Thyroid gland (tissue), 4 donors: ENCODE results near the gene COX6A1. TPM values are rescaled to one million over a fixed set of nuclear protein-coding genes. Genes with fewer than 3 reads are reported as not detected.
"Not testable (repeated sequence)": the region's sequence is repeated elsewhere in the genome, so short reads cannot be mapped to it uniquely, and the experiment has no call there.

Experiments
- DNase-seq, 2 donors: peaks; one replicate each; pipeline ENCODE4 v3.0.0-alpha.2; 2019
- H3K27ac ChIP-seq, 3 donors: fragments of 200-600 bp; sonication (generic); 1 replicate in 2 of 3; 2 replicates in 1 of 3; pipeline ENCODE4 v1.5.1; 2016 to 2019; ENCODE audit warnings: mild to moderate bottlenecking in 1 of 3, moderate library complexity in 1 of 3
- H3K27me3 ChIP-seq: fragments of 200-600 bp; sonication (generic); one replicate; pipeline ENCODE4 v1.5.1; 2019
- H3K36me3 ChIP-seq, 2 donors: fragments of 200-600 bp; sonication (generic); one replicate each; pipeline ENCODE4 v1.5.1; 2016 to 2019
- H3K4me1 ChIP-seq, 2 donors: fragments of 200-600 bp; sonication (generic); one replicate each; pipeline ENCODE4 v1.5.1; 2017 to 2019
- H3K4me3 ChIP-seq, 3 donors: fragments of 200-600 bp; sonication (generic); replicated peaks in 1 of 3; 1 replicate in 2 of 3; 2 replicates in 1 of 3; pipeline ENCODE4 v1.5.1; 2016; ENCODE audit warnings: mild to moderate bottlenecking in 1 of 3
- H3K9me3 ChIP-seq: fragments of 200-600 bp; sonication (generic); one replicate; pipeline ENCODE4 v1.5.1; 2017
- CTCF ChIP-seq, 6 experiments: fragments of 200-600 bp in 3 of 6; fragments of 450-650 bp in 3 of 6; sonication (generic) in 3 of 6; IDR thresholded peaks; one replicate each; pipeline ENCODE4 v1.5.1; 2016 to 2019; ENCODE audit warnings: antibody characterized with exemption in 6 of 6, mild to moderate bottlenecking in 2 of 6, inconsistent platforms in 1 of 6, moderate library complexity in 1 of 6
- POLR2A ChIP-seq, 2 donors: fragments of 450-650 bp; IDR thresholded peaks; one replicate each; pipeline ENCODE4 v1.6.1; 2017; ENCODE audit warnings: antibody characterized with exemption in 2 of 2, mild to moderate bottlenecking in 2 of 2, moderate library complexity in 1 of 2
- WGBS, 2 donors: methylation state at CpG; one replicate each; pipeline ENCODE4 v1.1.5; 2017; 5-methylcytosine and 5-hydroxymethylcytosine counted together
- intact Hi-C: fragments of 100-400 bp; cut with DNase I; formaldehyde crosslinking; loops from one replicate; pipeline ENCODE4 v1.15.1; 2023
- total RNA-seq, 4 donors: library from RNA; depleted of rRNA; stranded (reverse); fragments of >200 nt; gene quantifications; one replicate each; pipeline ENCODE4 v1.2.3, GENCODE V29; 2016

Gene COX6A1
- total RNA-seq, 4 donors from 2014 or later, result 511 to 1,033 (median 687) TPM

- Histone ChIP-seq H3K27ac (no peak overlapping the region), H3K4me3 (no peak overlapping the region), H3K36me3 (peaks cover 20 to 25% of the 10 kb centered on the region in 2 donors), H3K9me3 (no peaks in the 10 kb centered on the region), H3K4me1 (peaks cover 14% of the 10 kb centered on the region in 2 donors), H3K27me3 (no peaks in the 10 kb centered on the region)
- 18 to 19% methylated on average over 5 to 6 of the region's 6 CpGs for WGBS, 2 donors
- DNase-seq, result peak; percentile 52 to 53
- TF ChIP-seq CTCF (IDR thresholded peaks at IDR 0.05) (peak; percentile 21 to 67 (median 42)), POLR2A (IDR thresholded peaks at IDR 0.05) (no peak)
- intact Hi-C loops, result no loop called here
Measured at GRCh38 chr12:120439646-120440247, 1.8 kb downstream of the COX6A1 start.

GRCh38 chr12:120444676-120445075 is 6.8 kb downstream of the COX6A1 start:
- peaks cover 17% of the 10 kb centered on the region in 2 donors for H3K4me1 ChIP-seq
- H3K4me3 ChIP-seq, result no peak overlapping the region
- H3K36me3 ChIP-seq, result peaks cover 20 to 25% of the 10 kb centered on the region in 2 donors
- H3K27ac ChIP-seq, result no peak overlapping the region
- WGBS, 2 donors, result 93 to 94% methylated on average over 2 of the region's 2 CpGs
- H3K9me3 ChIP-seq, result no peaks in the 10 kb centered on the region
- H3K27me3 ChIP-seq, result no peaks in the 10 kb centered on the region
- TF ChIP-seq CTCF (IDR thresholded peaks at IDR 0.05), result no peak
- DNase-seq, result no peak
- intact Hi-C loops, result no loop called here

GRCh38 chr12:120445911-120446843 is 8.3 kb downstream of the COX6A1 start, which contains the start of the genes GATC and TRIAP1:
TSS of gene GATC (plus strand) at chr12:120446444. CDS start at chr12:120446481, 37 bp downstream.
TSS of gene TRIAP1 (minus strand) at chr12:120446384. CDS start at chr12:120446372, 12 bp downstream.
- peaks cover 14 to 21% of the 10 kb centered on the region in 2 donors for H3K36me3 ChIP-seq
- peak; percentile 81 to 82 for DNase-seq

GRCh38 chr12:120446844-120447178 is 8.9 kb downstream of the COX6A1 start:
- H3K27ac ChIP-seq, result peak overlapping the region; percentile 86 to 90 (median 88)
- DNase-seq, H3K27me3 ChIP-seq, H3K9me3 ChIP-seq, intact Hi-C loops: not testable (repeated sequence)
- whole genome bisulfite sequencing, 2 donors, result 6 to 7% methylated on average over 17 of the region's 17 CpGs
- peaks cover 13 to 16% of the 10 kb centered on the region in 2 donors for H3K36me3 ChIP-seq
- peaks cover 14 to 16% of the 10 kb centered on the region in 2 donors for H3K4me1 ChIP-seq
- peak overlapping the region; percentile 83 to 89 (median 87) for H3K4me3 ChIP-seq

More at GRCh38 chr12:120445911-120446843, 8.3 kb downstream of the COX6A1 start, which contains the start of the genes GATC and TRIAP1:
- H3K27ac ChIP-seq, result peak within 1 kb of the TSS; percentile 86 to 90 (median 88)
- no peaks in the 10 kb centered on the region for H3K27me3 ChIP-seq
- 0 to 1% methylated on average over 24 to 34 of the region's 73 CpGs for WGBS, 2 donors
- no peaks in the 10 kb centered on the region for H3K9me3 ChIP-seq
- H3K4me1 ChIP-seq, result peaks cover 14 to 16% of the 10 kb centered on the region in 2 donors
- TF ChIP-seq POLR2A (IDR thresholded peaks at IDR 0.05) (peak in 1 of 2 donors; percentile 72), CTCF (IDR thresholded peaks at IDR 0.05) (peak in 2 of 6 experiments; percentile 7 to 33)
- H3K4me3 ChIP-seq, result peak within 1 kb of the TSS; percentile 83 to 89 (median 87)
- intact Hi-C loops, result no loop called here

GRCh38 chr12:120447992-120448391 is 10.1 kb downstream of the COX6A1 start:
- 95 to 98% methylated on average over 4 of the region's 4 CpGs for WGBS, 2 donors
- no peak for DNase-seq
- Histone ChIP-seq H3K27me3 (no peaks in the 10 kb centered on the region), H3K4me3 (no peak overlapping the region), H3K9me3 (no peaks in the 10 kb centered on the region), H3K4me1 (peaks cover 14 to 16% of the 10 kb centered on the region in 2 donors), H3K27ac (no peak overlapping the region), H3K36me3 (peaks cover 13 to 14% of the 10 kb centered on the region in 2 donors)
- intact Hi-C loops, result no loop called here
- TF ChIP-seq POLR2A (IDR thresholded peaks at IDR 0.05) (no peak), CTCF (IDR thresholded peaks at IDR 0.05) (no peak)

GRCh38 chr12:120452524-120452923 is 14.6 kb downstream of the COX6A1 start:
- H3K4me3 ChIP-seq, H3K4me1 ChIP-seq, H3K27me3 ChIP-seq, DNase-seq, H3K9me3 ChIP-seq, H3K36me3 ChIP-seq, H3K27ac ChIP-seq, intact Hi-C loops: not testable (repeated sequence)
- 93% methylated on average over 5 of the region's 5 CpGs for WGBS, 2 donors
